GM12878 (cell line): ENCODE data around the gene CRYL1. TPM values are rescaled to one million over a fixed set of nuclear protein-coding genes. Genes with fewer than 3 reads are reported as not detected.

ENCODE experiments used
- ATAC-seq: fragments of 200-7000 bp; cut with Tn5 transposase; 3 replicates; pipeline ENCODE4 v1.9.1; 2020; ENCODE audit warnings: mild to moderate bottlenecking, moderate library complexity
- BruUV-seq: library from RNA; stranded (reverse); fragments of 400-500 nt; replicated peaks from 2 replicates; lab custom pipeline; 2021; lab: Mats Ljungman, UMichigan
- CTCF ChIA-PET: fragments of 300-600 bp; sonication (Branson Sonifier 250); formaldehyde crosslinking; extraction: SDS; loops from one replicate; lab custom pipeline; 2021; ENCODE audit warnings: inconsistent platforms; lab: Yijun Ruan, JAX
- POLR2A ChIA-PET: fragments of 350-600 bp; formaldehyde crosslinking; extraction: SDS; loops from one replicate; lab custom pipeline; 2021; ENCODE audit warnings: inconsistent platforms; lab: Charles Lee
- RAD21 ChIA-PET: fragments of 300-600 bp; sonication (Branson Sonifier 250); formaldehyde crosslinking; loops from one replicate; lab custom pipeline; 2023; ENCODE audit warnings: antibody characterized with exemption; ENCODE audit not compliant: unreplicated experiment; lab: Charles Lee
- SMC1A ChIA-PET: fragments of 300-600 bp; sonication (Branson Sonifier 250); formaldehyde crosslinking; loops from one replicate; lab custom pipeline; 2023; ENCODE audit not compliant: unreplicated experiment, uncharacterized antibody; lab: Charles Lee
- DNase-seq: peaks from one replicate; pipeline ENCODE4 v3.0.0-alpha.2; 2011; ENCODE audit warnings: low read depth, low spot score
- FAIRE-seq: peaks from 3 replicates; lab custom pipeline; 2011; peaks lifted over from hg19 to GRCh38; lab: Jason Lieb, UNC
- H2AFZ ChIP-seq: 2 replicates; pipeline ENCODE4 v1.6.0; 2011; ENCODE audit warnings: low read depth, low read length, control low read depth; ENCODE audit not compliant: control insufficient read depth
- H3K27ac ChIP-seq: 2 replicates; pipeline ENCODE4 v1.5.1; 2011; ENCODE audit warnings: control low read depth; ENCODE audit not compliant: control insufficient read depth, insufficient read depth
- H3K27me3 ChIP-seq, 2 experiments: replicated peaks in 1 of 2; 2 replicates each; pipeline versions ENCODE4 v1.6.0 to v1.6.1; 2011; ENCODE audit warnings: low read length in 1 of 2; ENCODE audit not compliant: control insufficient read depth in 2 of 2, insufficient read depth in 2 of 2
- H3K36me3 ChIP-seq, 2 experiments: 2 replicates each; pipeline ENCODE4 v1.5.1; 2011; ENCODE audit warnings: low read length in 1 of 2; ENCODE audit not compliant: control insufficient read depth in 2 of 2, insufficient read depth in 2 of 2
- H3K4me1 ChIP-seq: 2 replicates; pipeline ENCODE4 v1.6.1; 2011; ENCODE audit warnings: mild to moderate bottlenecking, low read length, moderate library complexity, mixed read lengths; ENCODE audit not compliant: control insufficient read depth, insufficient read depth
- H3K4me2 ChIP-seq: 2 replicates; pipeline ENCODE4 v1.6.0; 2011; ENCODE audit warnings: control low read depth; ENCODE audit not compliant: control insufficient read depth, insufficient read depth
- H3K4me3 ChIP-seq: fragments of 200-600 bp; sonication (generic); 2 replicates; pipeline ENCODE4 v1.5.1; 2016
- H3K79me2 ChIP-seq: 2 replicates; pipeline ENCODE4 v1.6.0; 2011; ENCODE audit warnings: low read length; ENCODE audit not compliant: control insufficient read depth, insufficient read depth
- H3K9ac ChIP-seq: 2 replicates; pipeline ENCODE4 v1.8.0; 2011; ENCODE audit warnings: low read length, control low read depth, mixed read lengths; ENCODE audit not compliant: control insufficient read depth, insufficient read depth
- H3K9me3 ChIP-seq: replicated peaks from 3 replicates; pipeline ENCODE4 v1.5.1; 2011; ENCODE audit warnings: mild to moderate bottlenecking, low read length; ENCODE audit not compliant: control insufficient read depth, insufficient read depth
- H4K20me1 ChIP-seq: 2 replicates; pipeline ENCODE4 v1.6.0; 2011; ENCODE audit not compliant: control insufficient read depth, insufficient read depth
- BCL11A ChIP-seq: IDR thresholded peaks from 2 replicates; pipeline ENCODE4 v1.6.1; 2011; ENCODE audit warnings: low read depth, low read length
- BHLHE40 ChIP-seq, 2 experiments: fragments of 450-650 bp in 1 of 2; IDR thresholded peaks; 2 replicates each; pipeline ENCODE4 v1.6.1; 2011 to 2017; ENCODE audit warnings: low read depth in 2 of 2, borderline replicate concordance in 1 of 2, improper control_type of control experiment in 1 of 2, low read length in 1 of 2, mild to moderate bottlenecking in 1 of 2
- CBX3 ChIP-seq: fragments of 200-600 bp; sonication (generic); IDR thresholded peaks from 2 replicates; pipeline ENCODE4 v1.6.1; 2016; ENCODE audit warnings: low read depth, borderline replicate concordance
- CBX5 ChIP-seq: sonication (generic); IDR thresholded peaks from 2 replicates; pipeline ENCODE4 v1.6.1; 2016; ENCODE audit warnings: low read depth, moderate library complexity, mild to moderate bottlenecking, inconsistent platforms
- FOXM1 ChIP-seq: IDR thresholded peaks from 2 replicates; pipeline ENCODE4 v1.6.1; 2012; ENCODE audit warnings: low read depth, mild to moderate bottlenecking, inconsistent platforms, low read length, moderate library complexity
- MEF2A ChIP-seq: IDR thresholded peaks from 2 replicates; pipeline ENCODE4 v1.6.1; 2011; ENCODE audit warnings: low read depth, mild to moderate bottlenecking, low read length, moderate library complexity; ENCODE audit not compliant: insufficient read depth
- MTA2 ChIP-seq: fragments of 450-650 bp; IDR thresholded peaks from 2 replicates; pipeline ENCODE4 v1.6.1; 2016; ENCODE audit warnings: low read depth, mild to moderate bottlenecking, moderate library complexity
- PAX8 ChIP-seq: fragments of 450-650 bp; IDR thresholded peaks from 2 replicates; pipeline ENCODE4 v1.6.1; 2017; ENCODE audit warnings: mild to moderate bottlenecking, moderate library complexity
- SP1 ChIP-seq: IDR thresholded peaks from one replicate; pipeline ENCODE4 v1.6.1; 2011; ENCODE audit warnings: low read depth, low read length
- WGBS: methylation state at CpG from one replicate; pipeline ENCODE4 v1.1.6; 2016; ENCODE audit warnings: low lambda C conversion rate; ENCODE audit not compliant: insufficient replicate concordance, insufficient coverage; ENCODE audit errors: missing lambda C conversion rate; 5-methylcytosine and 5-hydroxymethylcytosine counted together
- in situ Hi-C: fragments of 300-500 bp; cut with MboI; formaldehyde crosslinking; loops from 9 replicates; pipeline ENCODE4 v1.14.3; 2018; ENCODE audit warnings: mixed read lengths
- intact Hi-C: fragments of 100-400 bp; cut with micrococcal nuclease; formaldehyde crosslinking; loops from one replicate; pipeline ENCODE4 v1.14.2; 2022; ENCODE audit not compliant: unreplicated experiment
- polyA plus RNA-seq, 11 experiments: library from polyadenylated mRNA; depleted of rRNA in 4 of 11; unstranded in 6 of 11; stranded (reverse) in 5 of 11; fragments of >200 nt; fragmentation: Nextera tagmentation in 4 of 11; fragmentation: Illumina TruSeq in 1 of 11; extraction: Ambion mirVana in 4 of 11; extraction: Trizol in 1 of 11; gene quantifications; 1 replicate in 1 of 11; 2 replicates in 10 of 11; pipeline versions ENCODE4 v1.2.1 to v1.2.3, GENCODE V29; 2011 to 2016; ENCODE audit warnings: inconsistent platforms in 2 of 11, missing spikeins in 2 of 11, low read depth in 1 of 11
- total RNA-seq, 4 experiments: library from RNA; depleted of rRNA in 3 of 4; stranded (reverse); fragments of >200 nt in 3 of 4; fragmentation: Illumina TruSeq in 1 of 4; extraction: Trizol in 1 of 4; gene quantifications; 2 replicates each; pipeline versions ENCODE4 v1.2.1 to v1.2.3, GENCODE V29; 2013 to 2021
- TF ChIP-seq, protein P1 (sequence below): fragments of 450-650 bp; IDR thresholded peaks from 2 replicates; pipeline ENCODE4 v1.6.1; 2017; ENCODE audit warnings: borderline replicate concordance
- TF ChIP-seq, protein P2 (sequence below): fragments of 450-650 bp; formaldehyde crosslinking; IDR thresholded peaks from 2 replicates; pipeline ENCODE4 v1.5.0; 2022; ENCODE audit warnings: mild to moderate bottlenecking, missing genetic modification characterization

Gene CRYL1
- total and polyA plus RNA-seq, 10 of the 15 experiments (the other 5 are each of a cell fraction or from before 2014, with no cell fraction given) = 5.5 to 36.7 (median 12.2) TPM

- TF ChIP-seq SP1 = no peak
- TF ChIP-seq FOXM1 = no peak
- TF ChIP-seq CBX5 = no peak
Measured at GRCh38 chr13:20395061-20395916, 130.4 kb downstream of the CRYL1 start (continued).

GRCh38 chr13:20394506-20394905 is 131.2 kb downstream of the CRYL1 start:
- no peak overlapping the region for H2AFZ ChIP-seq
- ChIA-PET CTCF (no interaction called here), POLR2A (no interaction called here), SMC1A (no interaction called here), RAD21 (no interaction called here)
- H3K9ac ChIP-seq = no peak overlapping the region
- no peak overlapping the region for H3K4me2 ChIP-seq
- in situ Hi-C loops (no loop called here), intact Hi-C loops (no loop called here)
- no peaks in the 10 kb centered on the region for H3K27me3 ChIP-seq
- DNase-seq (no peak), ATAC-seq (no peak), FAIRE-seq (no peak)
- H4K20me1 ChIP-seq = no peaks in the 10 kb centered on the region
- H3K4me3 ChIP-seq = no peak overlapping the region
- no peaks in the 10 kb centered on the region for H3K36me3 ChIP-seq
- no peaks in the 10 kb centered on the region for H3K79me2 ChIP-seq
- WGBS = 85% methylated on average over 19 of the region's 30 CpGs
- no peak overlapping the region for H3K27ac ChIP-seq
- H3K9me3 ChIP-seq = no peaks in the 10 kb centered on the region; the same call in 2 of the 3 replicates
- no peak for TF ChIP-seq BHLHE40 (IDR thresholded peaks at IDR 0.05; ENCODE audit: borderline replicate concordance in 1 of 2, low read depth in 2 of 2, low read length in 1 of 2)
- TF ChIP-seq, protein P1, sequence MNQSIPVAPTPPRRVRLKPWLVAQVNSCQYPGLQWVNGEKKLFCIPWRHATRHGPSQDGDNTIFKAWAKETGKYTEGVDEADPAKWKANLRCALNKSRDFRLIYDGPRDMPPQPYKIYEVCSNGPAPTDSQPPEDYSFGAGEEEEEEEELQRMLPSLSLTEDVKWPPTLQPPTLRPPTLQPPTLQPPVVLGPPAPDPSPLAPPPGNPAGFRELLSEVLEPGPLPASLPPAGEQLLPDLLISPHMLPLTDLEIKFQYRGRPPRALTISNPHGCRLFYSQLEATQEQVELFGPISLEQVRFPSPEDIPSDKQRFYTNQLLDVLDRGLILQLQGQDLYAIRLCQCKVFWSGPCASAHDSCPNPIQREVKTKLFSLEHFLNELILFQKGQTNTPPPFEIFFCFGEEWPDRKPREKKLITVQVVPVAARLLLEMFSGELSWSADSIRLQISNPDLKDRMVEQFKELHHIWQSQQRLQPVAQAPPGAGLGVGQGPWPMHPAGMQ = no peak
- TF ChIP-seq, protein P2, sequence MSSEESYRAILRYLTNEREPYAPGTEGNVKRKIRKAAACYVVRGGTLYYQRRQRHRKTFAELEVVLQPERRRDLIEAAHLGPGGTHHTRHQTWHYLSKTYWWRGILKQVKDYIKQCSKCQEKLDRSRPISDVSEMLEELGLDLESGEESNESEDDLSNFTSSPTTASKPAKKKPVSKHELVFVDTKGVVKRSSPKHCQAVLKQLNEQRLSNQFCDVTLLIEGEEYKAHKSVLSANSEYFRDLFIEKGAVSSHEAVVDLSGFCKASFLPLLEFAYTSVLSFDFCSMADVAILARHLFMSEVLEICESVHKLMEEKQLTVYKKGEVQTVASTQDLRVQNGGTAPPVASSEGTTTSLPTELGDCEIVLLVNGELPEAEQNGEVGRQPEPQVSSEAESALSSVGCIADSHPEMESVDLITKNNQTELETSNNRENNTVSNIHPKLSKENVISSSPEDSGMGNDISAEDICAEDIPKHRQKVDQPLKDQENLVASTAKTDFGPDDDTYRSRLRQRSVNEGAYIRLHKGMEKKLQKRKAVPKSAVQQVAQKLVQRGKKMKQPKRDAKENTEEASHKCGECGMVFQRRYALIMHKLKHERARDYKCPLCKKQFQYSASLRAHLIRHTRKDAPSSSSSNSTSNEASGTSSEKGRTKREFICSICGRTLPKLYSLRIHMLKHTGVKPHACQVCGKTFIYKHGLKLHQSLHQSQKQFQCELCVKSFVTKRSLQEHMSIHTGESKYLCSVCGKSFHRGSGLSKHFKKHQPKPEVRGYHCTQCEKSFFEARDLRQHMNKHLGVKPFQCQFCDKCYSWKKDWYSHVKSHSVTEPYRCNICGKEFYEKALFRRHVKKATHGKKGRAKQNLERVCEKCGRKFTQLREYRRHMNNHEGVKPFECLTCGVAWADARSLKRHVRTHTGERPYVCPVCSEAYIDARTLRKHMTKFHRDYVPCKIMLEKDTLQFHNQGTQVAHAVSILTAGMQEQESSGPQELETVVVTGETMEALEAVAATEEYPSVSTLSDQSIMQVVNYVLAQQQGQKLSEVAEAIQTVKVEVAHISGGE (CRISPR knock-in tag) = no peak
- no peak for TF ChIP-seq CBX3
- TF ChIP-seq PAX8 = no peak
- TF ChIP-seq MEF2A = no peak
- TF ChIP-seq BCL11A = no peak
- no peak for TF ChIP-seq MTA2
- no peaks in the 10 kb centered on the region for H3K4me1 ChIP-seq
- BruUV-seq = no TSS peak
